H9 (cell line): ENCODE results near the gene RALY. TPM values are rescaled to one million over a fixed set of nuclear protein-coding genes. Genes with fewer than 3 reads are reported as not detected.

Experiments
- DNase-seq: peaks from one replicate; pipeline ENCODE4 v3.0.0-alpha.2; 2017
- H2AFZ ChIP-seq: one replicate; pipeline ENCODE4 v1.6.1; 2013; ENCODE audit warnings: mild to moderate bottlenecking, low read length, control low read depth, moderate library complexity
- H2AK5ac ChIP-seq: 2 replicates; pipeline ENCODE4 v1.6.1; 2013; ENCODE audit warnings: low read length, control low read depth, mixed read lengths; ENCODE audit not compliant: insufficient read length
- H2BK120ac ChIP-seq: one replicate; pipeline ENCODE4 v1.6.1; 2013; ENCODE audit warnings: low read depth, mild to moderate bottlenecking, low read length, control low read depth, inconsistent platforms; ENCODE audit not compliant: poor library complexity, severe bottlenecking
- H2BK12ac ChIP-seq: 2 replicates; pipeline ENCODE4 v1.6.1; 2013; ENCODE audit warnings: low read length, control low read depth, mixed read lengths, low read depth; ENCODE audit not compliant: insufficient read length
- H2BK15ac ChIP-seq: 2 replicates; pipeline ENCODE4 v1.6.1; 2013; ENCODE audit warnings: low read depth, low read length, control low read depth
- H2BK20ac ChIP-seq: one replicate; pipeline ENCODE4 v1.6.1; 2013; ENCODE audit warnings: low read depth, mild to moderate bottlenecking, low read length, control low read depth, inconsistent platforms; ENCODE audit not compliant: poor library complexity, severe bottlenecking
- H2BK5ac ChIP-seq: 2 replicates; pipeline ENCODE4 v1.6.1; 2013; ENCODE audit warnings: low read length, control low read depth, mixed read lengths; ENCODE audit not compliant: insufficient read length
- H3K14ac ChIP-seq: 2 replicates; pipeline ENCODE4 v1.6.1; 2013; ENCODE audit warnings: low read length, control low read depth; ENCODE audit not compliant: insufficient read depth
- H3K18ac ChIP-seq: 2 replicates; pipeline ENCODE4 v1.6.1; 2013; ENCODE audit warnings: low read depth, mild to moderate bottlenecking, mixed read lengths, low read length, control low read depth; ENCODE audit not compliant: insufficient read length
- H3K23ac ChIP-seq: 2 replicates; pipeline ENCODE4 v1.6.1; 2013; ENCODE audit warnings: low read length, control low read depth, mixed read lengths, low read depth; ENCODE audit not compliant: insufficient read length
- H3K23me2 ChIP-seq: 2 replicates; pipeline ENCODE4 v1.6.1; 2013; ENCODE audit warnings: low read depth, mild to moderate bottlenecking, mixed read lengths, low read length, control low read depth; ENCODE audit not compliant: insufficient read length, poor library complexity, severe bottlenecking
- H3K27ac ChIP-seq: 2 replicates; pipeline ENCODE4 v1.5.1; 2013; ENCODE audit warnings: low read length, control low read depth, mixed read lengths, low read depth; ENCODE audit not compliant: insufficient read length
- H3K27me3 ChIP-seq: 2 replicates; pipeline ENCODE4 v1.6.1; 2013; ENCODE audit warnings: low read length, control low read depth, inconsistent platforms; ENCODE audit not compliant: insufficient read depth
- H3K4ac ChIP-seq: 2 replicates; pipeline ENCODE4 v1.6.1; 2013; ENCODE audit warnings: low read depth, mild to moderate bottlenecking, control low read depth, inconsistent platforms, low read length, moderate library complexity
- H3K4me1 ChIP-seq: 2 replicates; pipeline ENCODE4 v1.6.1; 2013; ENCODE audit warnings: low read length, control low read depth, inconsistent platforms; ENCODE audit not compliant: insufficient read depth
- H3K4me2 ChIP-seq: 2 replicates; pipeline ENCODE4 v1.6.1; 2013; ENCODE audit warnings: low read length, control low read depth, mixed read lengths; ENCODE audit not compliant: insufficient read length, insufficient read depth
- H3K56ac ChIP-seq: 2 replicates; pipeline ENCODE4 v1.6.1; 2013; ENCODE audit warnings: low read depth, mild to moderate bottlenecking, mixed read lengths, low read length, control low read depth; ENCODE audit not compliant: insufficient read length
- H3K79me1 ChIP-seq: 2 replicates; pipeline ENCODE4 v1.6.1; 2013; ENCODE audit warnings: low read depth, mild to moderate bottlenecking, moderate library complexity, low read length, control low read depth, inconsistent platforms; ENCODE audit not compliant: insufficient read depth, poor library complexity, severe bottlenecking
- H3K79me2 ChIP-seq: 2 replicates; pipeline ENCODE4 v1.6.1; 2013; ENCODE audit warnings: low read length, control low read depth, inconsistent platforms; ENCODE audit not compliant: insufficient read depth
- H3K9ac ChIP-seq: 2 replicates; pipeline ENCODE4 v1.6.1; 2013; ENCODE audit warnings: low read length, control low read depth, mixed read lengths; ENCODE audit not compliant: insufficient read length; ENCODE audit errors: extremely low read depth
- H3K9me3 ChIP-seq: one replicate; pipeline ENCODE4 v1.6.1; 2013; ENCODE audit warnings: low read depth, low read length, inconsistent platforms; ENCODE audit not compliant: control insufficient read depth
- H3T11ph ChIP-seq: one replicate; pipeline ENCODE4 v1.6.1; 2013; ENCODE audit warnings: mild to moderate bottlenecking, low read length, control low read depth, inconsistent platforms
- H4K20me1 ChIP-seq: one replicate; pipeline ENCODE4 v1.6.1; 2013; ENCODE audit not compliant: control insufficient read depth, insufficient read length, insufficient read depth
- H4K5ac ChIP-seq: 2 replicates; pipeline ENCODE4 v1.6.1; 2013; ENCODE audit warnings: low read depth, mild to moderate bottlenecking, mixed read lengths, low read length, control low read depth; ENCODE audit not compliant: insufficient read length
- H4K8ac ChIP-seq: replicated peaks from 2 replicates; pipeline ENCODE4 v1.6.1; 2013; ENCODE audit warnings: low read length, control low read depth, mixed read lengths, low read depth; ENCODE audit not compliant: insufficient read length
- H4K91ac ChIP-seq: 2 replicates; pipeline ENCODE4 v1.6.1; 2013; ENCODE audit warnings: low read depth, mild to moderate bottlenecking, moderate library complexity, mixed read lengths, low read length, control low read depth; ENCODE audit not compliant: insufficient read length
- H3K27ac Mint-ChIP-seq, 3 experiments: 2 replicates in 2 of 3; 3 replicates in 1 of 3; pipeline ENCODE4 v1.8.0; 2020 to 2021; ENCODE audit warnings: mixed read lengths in 3 of 3, mild to moderate bottlenecking in 1 of 3, moderate library complexity in 1 of 3
- H3K27me3 Mint-ChIP-seq: 2 replicates; pipeline ENCODE4 v1.8.0; 2021; ENCODE audit warnings: low read depth, mild to moderate bottlenecking, moderate library complexity, mixed read lengths
- H3K36me3 Mint-ChIP-seq, 3 experiments: 2 replicates in 2 of 3; 3 replicates in 1 of 3; pipeline ENCODE4 v1.8.0; 2020 to 2021; ENCODE audit warnings: low read depth in 3 of 3, mixed read lengths in 3 of 3; ENCODE audit not compliant: insufficient read depth in 1 of 3
- H3K4me1 Mint-ChIP-seq, 2 experiments: 2 replicates each; pipeline ENCODE4 v1.8.0; 2020; ENCODE audit warnings: mixed read lengths in 2 of 2
- H3K4me3 Mint-ChIP-seq, 2 experiments: 2 replicates in 1 of 2; 3 replicates in 1 of 2; pipeline ENCODE4 v1.8.0; 2020 to 2021; ENCODE audit warnings: mild to moderate bottlenecking in 2 of 2, mixed read lengths in 2 of 2, moderate library complexity in 1 of 2
- H3K9me3 Mint-ChIP-seq, 2 experiments: 2 replicates in 1 of 2; 3 replicates in 1 of 2; pipeline ENCODE4 v1.8.0; 2020; ENCODE audit warnings: mild to moderate bottlenecking in 2 of 2, mixed read lengths in 2 of 2, moderate library complexity in 1 of 2
- CTCF ChIP-seq: fragments of 200-600 bp; sonication (generic); conservative IDR thresholded peaks from 3 replicates; pipeline ENCODE4 v1.8.0; 2021; ENCODE audit warnings: antibody characterized with exemption, mild to moderate bottlenecking
- WGBS: extraction: QIAGEN DNeasy Blood & Tissue Kit; methylation state at CpG from one replicate; pipeline ENCODE4 v1.1.7; 2013; ENCODE audit warnings: missing lambda C conversion rate, low lambda C conversion rate, mixed read lengths; ENCODE audit not compliant: insufficient read length; ENCODE audit errors: extremely low coverage; 5-methylcytosine and 5-hydroxymethylcytosine counted together
- total RNA-seq: library from RNA; stranded (reverse); gene quantifications from 2 replicates; pipeline ENCODE4 v1.2.1, GENCODE V29; 2021

Gene RALY
- total RNA-seq, 1 experiment from 2014 or later = 199 TPM

DNA sequence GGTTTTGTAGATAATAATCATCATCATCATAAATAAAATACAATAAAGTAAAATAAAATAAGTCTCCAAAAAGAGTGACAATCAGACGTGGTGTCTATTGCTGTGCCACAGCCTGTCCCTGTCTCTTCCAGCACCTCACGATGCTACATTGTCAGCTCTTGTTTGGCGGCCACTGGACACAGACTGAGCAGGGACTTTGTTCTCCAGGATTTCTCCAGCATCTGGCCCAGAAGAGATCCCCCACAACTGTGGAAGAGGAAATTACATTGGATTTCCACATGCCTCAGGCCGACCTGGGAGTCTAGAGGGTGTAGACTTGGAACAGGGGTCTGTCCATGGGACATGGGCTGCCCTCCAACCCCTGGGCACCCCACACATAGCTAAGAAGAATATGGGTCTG, 39.2 kb upstream of the RALY start:
- Histone ChIP-seq H2BK5ac (no peak overlapping the region), H2BK120ac (no peak overlapping the region), H2AFZ (no peak overlapping the region), H4K8ac (no peak overlapping the region), H4K5ac (no peak overlapping the region), H3K9me3 (no peaks in the 10 kb centered on the region), H3K27ac (no peak overlapping the region), H3K4ac (no peak overlapping the region), H3K23me2 (no peaks in the 10 kb centered on the region), H4K91ac (no peak overlapping the region), H3K27me3 (no peaks in the 10 kb centered on the region), H3K79me1 (no peaks in the 10 kb centered on the region), H3K4me2 (no peak overlapping the region), H2BK20ac (no peak overlapping the region), H3T11ph (no peak overlapping the region), H4K20me1 (no peaks in the 10 kb centered on the region), H2AK5ac (no peak overlapping the region), H2BK12ac (no peak overlapping the region), H3K14ac (no peak overlapping the region), H3K9ac (no peak overlapping the region), H3K79me2 (no peaks in the 10 kb centered on the region), H3K23ac (no peak overlapping the region), H2BK15ac (no peak overlapping the region), H3K56ac (no peak overlapping the region), H3K18ac (no peak overlapping the region), H3K4me1 (no peaks in the 10 kb centered on the region)
- TF ChIP-seq CTCF = no peak
- peaks cover 0 to 1% (median 0%) of the 10 kb centered on the region in 3 experiments; a peak in 1 of 7 replicates for H3K36me3 Mint-ChIP-seq
- peaks cover 3% of the 10 kb centered on the region for H3K27me3 Mint-ChIP-seq
- no peaks in the 10 kb centered on the region for H3K4me1 Mint-ChIP-seq
- no peak for DNase-seq
- H3K4me3 Mint-ChIP-seq = no peak overlapping the region
- no CpG with 5 or more reads among the region's 4 CpGs for WGBS
- H3K27ac Mint-ChIP-seq = no peak overlapping the region
- H3K9me3 Mint-ChIP-seq = peaks cover 2 to 4% of the 10 kb centered on the region in 2 experiments; a peak in 3 of 5 replicates
